Activated T-helper 1 cell treated with anti-CD3 and anti-CD28 coated beads, Interleukin-12 subunit alpha, Interleukin-12 subunit beta, Interleukin-2, Interleukin-4 antibody, amounts not matched to agents 30 ng/mL and 10 ng/mL and 1 ng/mL, durations not matched to agents 14 hours and 24 hours and 36 hours (primary cell): ENCODE data around the gene ROCK1. TPM values are rescaled to one million over a fixed set of nuclear protein-coding genes. Genes with fewer than 3 reads are reported as not detected.
A peak's percentile ranks its signal among the peaks of the same experiment; 100 is the strongest.
"Not testable (repeated sequence)": the region's sequence is repeated elsewhere in the genome, so short reads cannot be mapped to it uniquely, and the experiment has no call there.

Experiments
- DNase-seq: peaks from one replicate; pipeline ENCODE4 v3.0.0; 2021; ENCODE audit warnings: low spot score
- H3K27ac Mint-ChIP-seq: one replicate; pipeline ENCODE4 v1.8.0; 2021; ENCODE audit warnings: mild to moderate bottlenecking, mixed read lengths
- H3K27me3 Mint-ChIP-seq: one replicate; pipeline ENCODE4 v1.8.0; 2022; ENCODE audit warnings: mild to moderate bottlenecking, moderate library complexity, mixed read lengths; ENCODE audit not compliant: insufficient read depth
- H3K36me3 Mint-ChIP-seq: one replicate; pipeline ENCODE4 v1.8.0; 2021; ENCODE audit warnings: low read depth, mixed read lengths
- H3K4me1 Mint-ChIP-seq: one replicate; pipeline ENCODE4 v1.8.0; 2021; ENCODE audit warnings: low read depth, mixed read lengths
- H3K4me3 Mint-ChIP-seq: one replicate; pipeline ENCODE4 v1.8.0; 2021; ENCODE audit warnings: mild to moderate bottlenecking, moderate library complexity, mixed read lengths
- H3K9me3 Mint-ChIP-seq: one replicate; pipeline ENCODE4 v1.8.0; 2021; ENCODE audit warnings: mixed read lengths
- intact Hi-C: fragments of 100-400 bp; cut with micrococcal nuclease; formaldehyde crosslinking; loops from one replicate; pipeline ENCODE4 v1.15.1; 2024
- total RNA-seq: library from RNA; stranded (reverse); gene quantifications from 2 replicates; pipeline ENCODE4 v1.2.3, GENCODE V29; 2022

The ROCK1 gene
- 58.6 and 62.1 TPM in 2 replicates for total RNA-seq

DNA sequence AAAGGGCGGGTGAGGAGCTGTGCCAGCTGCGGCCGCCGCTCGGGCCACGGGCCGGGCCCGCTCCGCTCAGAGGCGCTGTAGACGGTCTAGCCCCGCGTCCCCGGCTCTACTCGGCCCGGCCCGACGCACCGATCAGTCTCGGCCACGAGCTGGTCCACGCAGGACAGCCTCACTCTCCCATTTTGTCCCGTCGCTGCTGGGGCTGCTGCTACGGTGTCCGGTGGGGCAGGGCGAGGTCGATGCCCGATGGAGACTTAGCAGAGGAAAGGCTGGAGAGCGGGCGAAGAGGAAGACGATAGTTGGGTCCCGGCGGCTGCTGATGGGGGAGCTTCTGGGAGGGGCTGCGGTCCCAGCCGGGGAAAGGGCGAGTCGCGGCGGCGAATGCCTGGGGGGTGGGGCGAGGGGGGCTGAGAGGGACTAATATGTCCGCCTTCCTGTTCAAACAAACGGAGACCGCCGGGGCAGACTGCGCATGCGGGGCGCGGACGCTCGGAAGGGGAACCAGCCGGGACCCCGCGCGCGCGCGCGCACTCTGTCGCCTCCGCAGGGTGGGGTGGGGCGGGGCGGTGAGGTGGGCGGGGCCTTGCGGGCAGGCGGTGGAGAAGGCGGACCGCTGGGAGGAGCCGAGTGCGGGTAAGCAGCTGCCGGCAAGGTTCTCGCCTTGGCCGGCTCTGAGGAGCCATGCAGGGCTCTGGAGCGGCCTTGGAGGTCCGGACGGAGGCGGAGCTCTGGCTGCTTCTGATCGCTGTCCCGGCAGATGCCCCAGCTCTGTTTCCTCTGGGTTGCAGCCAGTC is at the start of gene ROCK1:
ROCK1 (minus strand) TSS at position 468 of the 794 bp plus-strand sequence. CDS start 903 bp downstream, outside the sequence.
- H3K4me3 Mint-ChIP-seq, result no peak within 1 kb of the TSS
- peak; percentile 96 for DNase-seq
- H3K27ac Mint-ChIP-seq, result peak within 1 kb of the TSS; percentile 97
- H3K4me1 Mint-ChIP-seq, result peaks cover 7% of the 10 kb centered on the region
- H3K27me3 Mint-ChIP-seq, result peaks cover 8% of the 10 kb centered on the region
- H3K9me3 Mint-ChIP-seq, result no peaks in the 10 kb centered on the region
- intact Hi-C loops, result loop anchor here (1.0 to 5.0 kb wide), 7 partner anchors 44 to 629 kb away; partner anchors contain the start of genes ESCO1, MIB1 and SNRPD1
- peaks cover 10% of the 10 kb centered on the region for H3K36me3 Mint-ChIP-seq

DNA sequence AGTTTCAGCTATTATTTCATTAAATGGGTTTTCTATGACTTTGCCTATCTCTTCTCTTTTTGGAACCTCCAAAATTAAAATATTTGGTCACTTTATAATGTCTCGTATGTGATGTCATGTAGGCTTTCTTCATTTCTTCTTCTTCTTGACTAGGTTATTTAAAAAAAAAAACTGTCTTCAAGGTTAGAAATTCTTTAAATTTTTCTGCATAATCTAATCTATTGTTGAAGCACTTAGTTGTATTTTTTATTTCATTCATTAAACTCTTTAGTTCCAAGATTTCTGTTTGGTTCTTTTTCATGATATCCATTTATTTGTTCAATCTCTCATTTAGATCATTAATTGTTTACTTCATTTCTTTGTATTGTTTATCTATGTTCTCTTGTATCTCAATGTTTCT is 43.8 kb upstream of the ROCK1 start:
- DNase-seq, result no peak
- Mint-ChIP-seq H3K36me3 (no peaks in the 10 kb centered on the region), H3K4me1 (no peaks in the 10 kb centered on the region), H3K27me3 (no peaks in the 10 kb centered on the region), H3K4me3 (no peak overlapping the region), H3K27ac (no peak overlapping the region), H3K9me3 (peaks cover 15% of the 10 kb centered on the region)
- intact Hi-C loops, result no loop called here

DNA sequence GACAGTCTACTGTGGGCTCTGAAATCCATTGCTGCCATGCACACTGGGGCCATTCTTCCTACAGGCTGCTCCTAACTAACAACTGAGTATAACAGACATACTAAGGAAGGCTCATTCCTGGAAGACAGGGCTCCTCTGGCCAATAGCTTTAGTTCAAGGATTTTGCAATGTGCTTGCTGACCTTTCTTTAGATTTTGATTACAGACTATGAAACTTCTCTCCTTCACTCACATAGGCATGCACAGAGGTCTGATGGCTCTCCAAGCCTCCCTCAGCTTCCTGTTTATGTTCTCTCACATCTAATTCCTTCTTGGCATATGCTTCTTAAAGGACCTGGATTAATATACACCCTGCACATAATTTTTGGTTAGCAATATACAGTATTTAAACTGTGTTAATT is 34.4 kb upstream of the ROCK1 start:
- Mint-ChIP-seq H3K4me1 (no peaks in the 10 kb centered on the region), H3K4me3 (no peak overlapping the region), H3K27me3 (peaks cover 4% of the 10 kb centered on the region), H3K9me3 (no peaks in the 10 kb centered on the region), H3K36me3 (no peaks in the 10 kb centered on the region), H3K27ac (no peak overlapping the region)
- intact Hi-C loops, result no loop called here
- DNase-seq, result no peak

DNA sequence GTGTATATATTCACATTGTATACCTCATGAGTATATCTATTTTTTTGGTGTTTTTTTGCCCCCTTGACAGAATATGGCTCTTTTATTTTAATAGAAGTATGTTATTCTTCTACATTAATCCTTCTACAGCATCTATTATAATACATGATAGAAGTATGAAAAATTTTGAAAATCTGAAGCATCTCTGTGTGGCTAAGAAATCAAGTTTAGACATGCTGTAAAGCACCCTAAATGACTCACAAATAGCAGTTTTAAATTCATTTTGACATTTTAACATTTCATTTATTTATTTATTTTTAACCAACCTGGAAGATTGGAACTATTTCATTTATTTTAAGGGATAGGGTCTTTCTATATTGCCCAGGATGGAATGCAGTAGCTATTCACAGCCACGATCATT is 33.8 kb upstream of the ROCK1 start:
- no peak overlapping the region for H3K4me3 Mint-ChIP-seq
- H3K27ac Mint-ChIP-seq, result no peak overlapping the region
- peaks cover 4% of the 10 kb centered on the region for H3K27me3 Mint-ChIP-seq
- H3K9me3 Mint-ChIP-seq, result no peaks in the 10 kb centered on the region
- no peaks in the 10 kb centered on the region for H3K36me3 Mint-ChIP-seq
- H3K4me1 Mint-ChIP-seq, result no peaks in the 10 kb centered on the region
- intact Hi-C loops, result no loop called here
- DNase-seq, result no peak

DNA sequence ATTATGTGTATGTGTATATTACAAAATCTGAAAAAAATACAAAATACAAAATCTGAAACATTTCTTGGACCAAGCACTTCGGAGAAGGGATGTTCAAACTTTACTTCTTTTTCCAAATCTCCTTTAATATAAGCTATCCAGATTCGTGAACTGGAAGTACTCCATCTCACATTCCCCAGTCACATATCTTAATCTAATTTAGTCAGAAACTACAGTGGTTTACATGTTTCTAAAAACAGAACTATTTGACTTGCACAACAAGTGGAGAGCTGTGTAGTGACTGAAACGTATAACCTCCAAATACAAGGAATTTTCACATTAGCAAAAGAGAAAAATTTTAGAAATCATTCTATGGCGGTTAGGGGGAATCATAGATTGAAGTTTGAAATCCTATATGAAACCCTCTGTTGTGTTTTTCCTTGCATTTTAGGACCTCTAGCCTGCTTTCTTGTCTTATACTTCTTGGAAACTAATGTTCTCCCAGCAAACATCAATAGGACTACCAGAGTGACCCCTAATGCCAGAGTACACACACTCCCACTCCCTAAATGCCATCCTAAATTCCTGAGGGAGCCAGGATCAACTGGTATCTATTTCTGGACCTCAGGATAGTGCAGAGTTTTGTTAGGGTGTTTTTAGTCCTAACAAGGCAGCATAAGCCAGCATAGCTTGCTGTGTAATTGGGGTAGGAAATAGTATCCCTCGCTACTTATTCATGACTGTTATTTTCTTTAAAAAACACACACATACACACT is 30.2 kb upstream of the ROCK1 start:
- no peak for DNase-seq
- intact Hi-C loops, result no loop called here
- no peak overlapping the region for H3K27ac Mint-ChIP-seq
- H3K27me3 Mint-ChIP-seq, result peaks cover 5% of the 10 kb centered on the region
- no peak overlapping the region for H3K4me3 Mint-ChIP-seq
- no peaks in the 10 kb centered on the region for H3K9me3 Mint-ChIP-seq
- H3K36me3 Mint-ChIP-seq, result no peaks in the 10 kb centered on the region
- no peaks in the 10 kb centered on the region for H3K4me1 Mint-ChIP-seq

DNA sequence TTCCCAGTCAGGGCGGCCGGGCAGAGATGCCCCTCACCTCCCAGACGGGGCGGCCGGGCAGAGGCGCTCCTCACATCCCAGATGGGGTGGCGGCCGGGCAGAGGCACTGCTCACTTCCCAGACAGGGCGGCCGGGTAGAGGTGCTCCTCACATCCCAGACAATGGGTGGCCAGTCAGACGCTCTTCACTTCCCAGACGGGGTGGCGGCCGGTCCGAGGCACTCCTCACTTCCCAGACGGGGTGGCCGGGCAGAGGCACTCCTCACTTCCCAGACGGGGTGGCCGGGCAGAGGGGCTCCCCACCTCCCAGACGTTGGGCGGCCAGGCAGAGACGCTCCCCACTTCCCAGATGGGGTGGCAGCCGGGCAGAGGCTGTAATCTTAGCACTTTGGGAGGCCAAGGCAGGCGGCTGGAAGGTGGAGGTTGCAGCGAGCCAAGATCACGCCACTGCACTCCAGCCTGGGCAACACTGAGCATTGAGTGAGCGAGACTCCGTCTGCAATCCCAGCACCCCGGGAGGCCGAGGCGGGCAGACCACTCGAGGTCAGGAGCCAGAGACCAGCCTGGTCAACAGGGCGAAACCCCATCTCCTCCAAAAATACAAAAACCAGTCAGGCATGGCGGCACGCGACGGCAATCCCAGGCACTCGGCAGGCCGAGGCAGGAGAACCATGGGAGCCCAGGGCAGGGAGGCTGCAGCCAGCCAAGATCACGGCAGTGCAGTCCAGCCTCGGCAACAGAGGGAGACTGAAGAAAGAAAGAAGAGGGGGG is 26.3 kb upstream of the ROCK1 start:
- H3K27ac Mint-ChIP-seq, intact Hi-C loops, DNase-seq, H3K4me3 Mint-ChIP-seq, H3K36me3 Mint-ChIP-seq, H3K4me1 Mint-ChIP-seq, H3K9me3 Mint-ChIP-seq, H3K27me3 Mint-ChIP-seq: not testable (repeated sequence)

DNA sequence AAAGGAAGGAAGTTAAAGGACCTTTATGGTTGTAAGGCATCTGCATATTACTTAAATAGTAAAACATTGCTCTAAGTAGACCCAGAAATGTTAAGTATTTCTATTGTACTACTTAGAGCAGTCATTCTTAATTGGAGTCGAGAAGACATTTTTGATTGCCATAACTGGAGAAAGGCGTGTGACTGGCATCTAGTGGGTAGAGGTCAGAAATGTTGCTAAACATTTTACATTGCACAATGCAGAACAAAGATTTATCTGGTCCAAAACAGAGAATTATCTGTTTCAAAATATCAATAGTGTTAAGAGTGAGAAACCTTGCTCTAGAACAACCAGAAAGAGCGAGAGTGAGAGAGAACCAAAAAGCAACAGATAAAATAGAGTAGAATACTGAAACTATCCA is 23.3 kb upstream of the ROCK1 start:
- H3K27me3 Mint-ChIP-seq, result peaks cover 3% of the 10 kb centered on the region
- DNase-seq, result no peak
- no peaks in the 10 kb centered on the region for H3K4me1 Mint-ChIP-seq
- intact Hi-C loops, result loop anchor here (1.0 kb wide), 1 partner anchor 164 kb away; no protein-coding TSS in a partner anchor
- H3K4me3 Mint-ChIP-seq, result no peak overlapping the region
- no peaks in the 10 kb centered on the region for H3K9me3 Mint-ChIP-seq
- no peak overlapping the region for H3K27ac Mint-ChIP-seq
- H3K36me3 Mint-ChIP-seq, result no peaks in the 10 kb centered on the region

DNA sequence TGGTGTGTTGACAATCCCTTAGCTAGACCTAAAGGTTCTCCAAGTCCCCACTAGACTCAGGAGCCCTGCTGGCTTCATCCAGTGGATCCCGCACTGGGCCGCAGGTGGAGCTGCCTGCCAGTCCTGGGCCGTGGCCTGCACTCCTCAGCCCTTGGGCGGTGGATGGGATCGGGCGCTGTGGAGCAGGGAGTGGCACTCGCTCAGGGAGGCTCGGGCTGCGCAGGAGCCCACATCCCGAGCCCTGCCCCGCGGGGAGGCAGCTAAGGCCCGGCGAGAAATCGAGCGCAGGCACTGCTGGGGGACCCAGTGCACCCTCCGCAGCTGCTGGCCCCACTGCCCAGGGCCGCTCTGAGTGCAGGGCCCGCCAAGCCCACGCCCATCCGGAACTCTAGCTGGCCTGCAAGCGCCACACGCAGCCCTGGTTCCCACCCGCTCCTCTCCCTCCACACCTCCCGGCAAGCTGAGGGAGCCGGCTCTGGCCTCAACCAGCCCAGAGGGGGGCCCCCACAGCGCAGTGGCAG is 20.8 kb upstream of the ROCK1 start:
- Mint-ChIP-seq H3K27ac (no peak overlapping the region), H3K27me3 (peaks cover 3% of the 10 kb centered on the region), H3K9me3 (no peaks in the 10 kb centered on the region), H3K4me1 (no peaks in the 10 kb centered on the region), H3K4me3 (no peak overlapping the region), H3K36me3 (no peaks in the 10 kb centered on the region)
- no peak for DNase-seq
- intact Hi-C loops, result no loop called here

DNA sequence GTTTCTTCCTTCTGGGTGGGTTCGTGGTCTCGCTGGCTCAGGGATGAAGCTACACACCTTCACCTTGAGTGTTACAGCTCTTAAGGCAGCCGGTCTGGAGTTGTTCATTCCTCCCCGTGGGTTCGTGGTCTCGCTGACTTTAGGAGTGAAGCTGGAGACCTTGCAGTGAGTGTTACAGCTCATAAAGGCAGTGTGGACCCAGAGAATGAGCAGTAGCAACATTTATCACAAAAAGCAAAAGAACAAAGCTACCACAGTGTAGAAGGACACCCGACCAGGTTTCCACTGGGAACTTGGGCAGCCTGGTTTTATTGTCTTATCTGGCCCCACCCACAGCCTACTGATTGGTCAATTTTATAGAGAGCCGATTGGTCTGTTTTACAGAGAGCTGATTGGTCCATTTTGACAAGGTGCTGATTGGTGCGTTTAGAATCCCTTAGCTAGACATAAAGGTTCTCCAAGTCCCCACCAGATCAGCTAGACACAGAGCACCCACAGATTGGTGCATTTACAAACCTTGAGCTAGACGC is 20.1 kb upstream of the ROCK1 start:
- H3K9me3 Mint-ChIP-seq, result no peaks in the 10 kb centered on the region
- no peak overlapping the region for H3K27ac Mint-ChIP-seq
- intact Hi-C loops, result no loop called here
- no peaks in the 10 kb centered on the region for H3K36me3 Mint-ChIP-seq
- peaks cover 3% of the 10 kb centered on the region for H3K27me3 Mint-ChIP-seq
- no peaks in the 10 kb centered on the region for H3K4me1 Mint-ChIP-seq
- no peak for DNase-seq
- no peak overlapping the region for H3K4me3 Mint-ChIP-seq

DNA sequence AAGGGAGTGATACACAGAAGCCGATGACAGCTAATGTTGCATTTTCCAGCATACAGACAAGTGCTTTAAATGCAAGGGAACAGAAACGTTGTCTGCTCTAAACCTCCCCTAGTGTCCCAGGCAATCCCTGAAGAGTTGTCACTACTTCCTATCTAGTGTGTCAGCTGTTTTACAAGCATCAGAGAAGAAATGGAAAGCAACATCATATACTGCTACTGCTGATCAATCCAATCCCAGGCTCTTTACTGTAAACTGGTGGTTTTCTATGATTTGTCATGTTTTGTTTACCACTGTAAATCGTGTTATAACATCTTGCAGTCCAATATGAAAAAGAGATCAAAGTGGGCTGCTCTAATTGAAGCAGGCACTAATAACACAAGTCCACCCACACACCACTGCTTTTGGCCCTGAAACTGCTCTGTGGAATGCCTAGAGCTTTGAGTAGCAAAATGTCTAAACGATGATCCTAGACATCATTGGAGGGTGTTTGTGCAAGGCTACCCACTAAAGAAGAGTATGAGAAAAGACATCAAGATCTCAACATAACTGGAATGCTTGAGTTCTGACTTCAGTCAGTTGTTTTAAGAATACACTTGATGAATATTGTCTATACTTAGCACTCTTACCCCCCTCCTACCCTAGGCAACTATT is 18.1 kb upstream of the ROCK1 start:
- H3K4me3 Mint-ChIP-seq, result no peak overlapping the region
- no peaks in the 10 kb centered on the region for H3K4me1 Mint-ChIP-seq
- no peaks in the 10 kb centered on the region for H3K9me3 Mint-ChIP-seq
- peaks cover 3% of the 10 kb centered on the region for H3K27me3 Mint-ChIP-seq
- intact Hi-C loops, result no loop called here
- H3K27ac Mint-ChIP-seq, result no peak overlapping the region
- H3K36me3 Mint-ChIP-seq, result no peaks in the 10 kb centered on the region
- DNase-seq, result no peak

DNA sequence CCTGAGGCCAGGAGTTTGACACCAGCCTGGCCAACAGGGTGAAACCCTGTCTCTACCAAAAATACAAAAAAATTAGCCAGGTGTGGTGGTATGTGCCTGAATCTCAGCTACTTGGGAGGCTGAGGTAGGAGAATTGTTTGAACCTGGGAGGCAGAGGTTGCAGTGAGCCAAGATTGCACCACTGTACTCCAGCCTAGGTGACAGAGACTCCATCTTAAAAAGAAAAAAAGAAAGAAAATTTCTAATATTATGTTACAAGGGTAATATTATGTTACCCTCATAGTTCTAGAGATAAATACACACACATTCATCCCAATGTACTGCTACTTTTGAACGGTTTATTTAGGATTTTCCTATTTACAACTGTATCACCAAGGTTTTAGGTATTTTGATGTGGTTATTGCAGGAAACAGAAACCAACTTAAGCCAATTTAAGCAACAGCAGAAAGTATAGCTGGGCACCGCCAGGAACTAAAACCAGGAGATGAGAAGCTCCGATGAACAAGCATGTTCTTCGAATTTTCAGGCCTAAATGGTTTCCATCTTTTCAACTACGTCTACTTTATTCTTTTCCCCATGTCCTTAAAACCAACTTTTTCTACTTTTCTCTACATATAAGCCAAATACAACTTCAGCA is 11.8 kb upstream of the ROCK1 start:
- Mint-ChIP-seq H3K4me1 (peaks cover 7% of the 10 kb centered on the region), H3K27ac (peak overlapping the region; percentile 4), H3K9me3 (no peaks in the 10 kb centered on the region), H3K36me3 (no peaks in the 10 kb centered on the region), H3K27me3 (peaks cover 11% of the 10 kb centered on the region), H3K4me3 (no peak overlapping the region)
- no peak for DNase-seq
- intact Hi-C loops, result no loop called here

DNA sequence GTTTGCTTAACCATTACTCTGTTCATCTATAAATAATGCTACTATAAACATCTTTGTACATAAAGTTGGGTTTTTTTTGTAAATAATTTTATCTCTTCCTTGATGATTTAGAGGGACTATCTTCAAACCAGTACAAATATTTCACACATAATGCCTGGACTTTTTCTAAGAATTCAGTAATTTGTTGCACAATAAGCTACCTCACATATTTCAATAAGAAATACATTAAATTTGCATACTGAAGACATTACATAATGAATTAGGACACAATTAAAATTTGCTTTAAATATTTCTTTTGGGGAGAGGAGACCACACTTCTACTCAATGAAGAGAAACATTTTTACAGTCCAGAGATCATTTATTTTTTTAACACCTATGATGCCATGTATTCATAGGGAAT is 7.2 kb upstream of the ROCK1 start:
- H3K27me3 Mint-ChIP-seq, result peaks cover 24% of the 10 kb centered on the region
- no peak overlapping the region for H3K4me3 Mint-ChIP-seq
- H3K4me1 Mint-ChIP-seq, result peaks cover 11% of the 10 kb centered on the region
- H3K9me3 Mint-ChIP-seq, result no peaks in the 10 kb centered on the region
- H3K36me3 Mint-ChIP-seq, result no peaks in the 10 kb centered on the region
- no peak for DNase-seq
- no peak overlapping the region for H3K27ac Mint-ChIP-seq
- intact Hi-C loops, result no loop called here
